A673 (cell line): Measurements from ENCODE around the gene PDSS1.

Experiments
- EZH2 ChIP-seq: fragments of 200-600 bp; sonication (generic); IDR thresholded peaks from 2 replicates; pipeline ENCODE4 v1.6.1; 2017; ENCODE audit warnings: borderline replicate concordance, low read depth, mild to moderate bottlenecking, mixed read lengths, antibody characterized with exemption, low read length; ENCODE audit not compliant: poor library complexity, severe bottlenecking
- TF ChIP-seq, protein P1 (sequence below): fragments of 300-800, 200-600 bp; sonication (generic); conservative IDR thresholded peaks from 2 replicates; pipeline ENCODE4 v1.5.1; 2017; ENCODE audit warnings: low read depth, mild to moderate bottlenecking, antibody characterized with exemption, low read length, moderate library complexity, mixed read lengths

DNA sequence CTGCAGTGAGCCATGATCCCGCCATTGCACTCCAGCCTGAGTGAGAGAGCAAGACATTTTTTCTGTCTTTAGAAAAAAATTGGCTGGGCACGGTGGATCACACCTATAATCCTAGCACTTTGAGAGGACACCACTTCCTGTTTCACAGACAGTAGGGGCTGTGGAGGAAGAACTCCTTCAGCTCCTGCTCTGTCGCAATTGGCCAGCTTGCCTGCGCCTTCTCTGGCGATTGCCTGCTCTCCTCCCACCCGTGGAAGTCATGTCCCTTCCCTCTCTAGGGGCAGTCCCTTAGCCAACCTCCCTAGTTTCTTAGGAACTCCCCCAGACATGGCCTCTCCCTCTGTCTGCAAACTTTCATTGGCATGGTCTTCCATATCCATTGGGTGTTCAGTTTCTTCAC lies 8.7 kb downstream of the PDSS1 start:
- TF ChIP-seq EZH2 = no peak
- TF ChIP-seq, protein P1, sequence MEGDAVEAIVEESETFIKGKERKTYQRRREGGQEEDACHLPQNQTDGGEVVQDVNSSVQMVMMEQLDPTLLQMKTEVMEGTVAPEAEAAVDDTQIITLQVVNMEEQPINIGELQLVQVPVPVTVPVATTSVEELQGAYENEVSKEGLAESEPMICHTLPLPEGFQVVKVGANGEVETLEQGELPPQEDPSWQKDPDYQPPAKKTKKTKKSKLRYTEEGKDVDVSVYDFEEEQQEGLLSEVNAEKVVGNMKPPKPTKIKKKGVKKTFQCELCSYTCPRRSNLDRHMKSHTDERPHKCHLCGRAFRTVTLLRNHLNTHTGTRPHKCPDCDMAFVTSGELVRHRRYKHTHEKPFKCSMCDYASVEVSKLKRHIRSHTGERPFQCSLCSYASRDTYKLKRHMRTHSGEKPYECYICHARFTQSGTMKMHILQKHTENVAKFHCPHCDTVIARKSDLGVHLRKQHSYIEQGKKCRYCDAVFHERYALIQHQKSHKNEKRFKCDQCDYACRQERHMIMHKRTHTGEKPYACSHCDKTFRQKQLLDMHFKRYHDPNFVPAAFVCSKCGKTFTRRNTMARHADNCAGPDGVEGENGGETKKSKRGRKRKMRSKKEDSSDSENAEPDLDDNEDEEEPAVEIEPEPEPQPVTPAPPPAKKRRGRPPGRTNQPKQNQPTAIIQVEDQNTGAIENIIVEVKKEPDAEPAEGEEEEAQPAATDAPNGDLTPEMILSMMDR = no peak
